Measurements from ENCODE around the gene ELAVL2. TPM values are rescaled to one million over a fixed set of nuclear protein-coding genes. Genes with fewer than 3 reads are reported as not detected.

Gene ELAVL2
- total RNA-seq, 4 donors from 2014 or later = under 0.01 to 1.4 (median 0.84) TPM

- intact Hi-C loops (cut with DNase I) = no loop called here
- no peak overlapping the region for H3K4me3 ChIP-seq
- H3K9me3 ChIP-seq = no peaks in the 10 kb centered on the region
- no peak for DNase-seq (ENCODE audit: extremely low spot score)
- peaks cover 0 to 7% (median 0%) of the 10 kb centered on the region in 4 donors for H3K4me1 ChIP-seq
- no peak for TF ChIP-seq CTCF (IDR thresholded peaks at IDR 0.05)
- TF ChIP-seq POLR2AphosphoS5 (IDR thresholded peaks at IDR 0.05) = no peak
- no peak for TF ChIP-seq EP300 (IDR thresholded peaks at IDR 0.05)
- no peak overlapping the region for H3K27ac ChIP-seq (replicated peaks in 1 of 4)
- H3K27me3 ChIP-seq = no peaks in the 10 kb centered on the region
- H3K36me3 ChIP-seq = no peaks in the 10 kb centered on the region
- WGBS = 81% methylated on average over 4 of the region's 4 CpGs
Measured at GRCh38 chr9:23686257-23686656, 139.8 kb downstream of the ELAVL2 start.

DNA sequence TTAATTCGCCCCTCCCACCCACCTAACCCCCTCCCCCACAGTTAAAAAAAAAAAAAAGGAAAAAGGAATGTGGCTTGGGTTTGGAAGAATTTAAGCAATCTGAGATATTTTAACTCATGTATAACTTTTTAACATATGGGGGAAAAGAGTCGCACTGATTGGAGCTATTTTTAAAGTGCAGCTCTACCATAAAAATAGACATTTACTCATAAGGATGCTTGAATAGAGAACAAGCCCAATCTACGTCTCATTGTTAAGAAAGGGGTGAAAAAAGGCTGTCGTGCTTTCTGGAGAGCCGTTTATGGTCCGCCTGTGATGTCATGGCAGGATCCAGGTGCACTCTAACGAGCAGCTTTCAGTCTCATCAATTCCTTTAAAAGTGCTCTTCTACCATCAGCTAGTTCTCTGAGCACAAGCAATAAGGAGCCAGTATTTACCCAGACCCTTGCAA, 142.4 kb downstream of the ELAVL2 start:
- Histone ChIP-seq H3K27ac (replicated peaks in 1 of 4) (no peak overlapping the region), H3K27me3 (no peaks in the 10 kb centered on the region), H3K36me3 (no peaks in the 10 kb centered on the region), H3K9me3 (no peaks in the 10 kb centered on the region), H3K4me3 (no peak overlapping the region), H3K4me1 (peaks cover 0 to 7% (median 0%) of the 10 kb centered on the region in 4 donors)
- intact Hi-C loops (cut with DNase I) = no loop called here
- DNase-seq (ENCODE audit: extremely low spot score) = no peak
- TF ChIP-seq EP300 (IDR thresholded peaks at IDR 0.05) (no peak), POLR2AphosphoS5 (IDR thresholded peaks at IDR 0.05) (no peak), POLR2A (IDR thresholded peaks at IDR 0.05; ENCODE audit: low read depth) (no peak), CTCF (IDR thresholded peaks at IDR 0.05) (no peak)
- 79% methylated on average over 7 of the region's 7 CpGs for WGBS

- Histone ChIP-seq H3K27me3 (no peaks in the 10 kb centered on the region), H3K9me3 (no peaks in the 10 kb centered on the region), H3K36me3 (no peaks in the 10 kb centered on the region), H3K4me1 (peaks cover 0 to 7% (median 0%) of the 10 kb centered on the region in 4 donors), H3K27ac (replicated peaks in 1 of 4) (no peak overlapping the region), H3K4me3 (no peak overlapping the region)
- no peak for DNase-seq (ENCODE audit: extremely low spot score)
- WGBS = 79% methylated on average over 3 of the region's 3 CpGs
- no peak for TF ChIP-seq EP300 (IDR thresholded peaks at IDR 0.05)
- intact Hi-C loops (cut with DNase I) = no loop called here
Measured at GRCh38 chr9:23682891-23683431, 143.1 kb downstream of the ELAVL2 start.

- Histone ChIP-seq H3K9me3 (no peaks in the 10 kb centered on the region), H3K4me3 (no peak overlapping the region), H3K27ac (replicated peaks in 1 of 4) (no peak overlapping the region), H3K36me3 (no peaks in the 10 kb centered on the region), H3K27me3 (no peaks in the 10 kb centered on the region), H3K4me1 (peaks cover 0 to 7% (median 0%) of the 10 kb centered on the region in 4 donors)
- TF ChIP-seq POLR2A (IDR thresholded peaks at IDR 0.05; ENCODE audit: low read depth) = no peak
- TF ChIP-seq CTCF (IDR thresholded peaks at IDR 0.05) = no peak
- TF ChIP-seq POLR2AphosphoS5 (IDR thresholded peaks at IDR 0.05) = no peak
- no peak for TF ChIP-seq EP300 (IDR thresholded peaks at IDR 0.05)
- intact Hi-C loops (cut with DNase I) = no loop called here
- 65% methylated on average over 9 of the region's 9 CpGs for WGBS
- DNase-seq (ENCODE audit: extremely low spot score) = no peak
Measured at GRCh38 chr9:23682352-23682751, 143.7 kb downstream of the ELAVL2 start.

GRCh38 chr9:23677446-23677845, 148.6 kb downstream of the ELAVL2 start:
- H3K4me3 ChIP-seq = no peak overlapping the region
- no peak for TF ChIP-seq POLR2AphosphoS5 (IDR thresholded peaks at IDR 0.05)
- no peak for TF ChIP-seq EP300 (IDR thresholded peaks at IDR 0.05)
- no peak for TF ChIP-seq POLR2A (IDR thresholded peaks at IDR 0.05; ENCODE audit: low read depth)
- no peak for TF ChIP-seq CTCF (IDR thresholded peaks at IDR 0.05)
- no peaks in the 10 kb centered on the region for H3K36me3 ChIP-seq
- intact Hi-C loops (cut with DNase I) = no loop called here
- no peaks in the 10 kb centered on the region for H3K27me3 ChIP-seq
- H3K27ac ChIP-seq (replicated peaks in 1 of 4) = no peak overlapping the region
- DNase-seq (ENCODE audit: extremely low spot score) = peak; percentile 62
- 56% methylated on average over 3 of the region's 3 CpGs for WGBS
- no peaks in the 10 kb centered on the region for H3K9me3 ChIP-seq
- H3K4me1 ChIP-seq = no peaks in the 10 kb centered on the region
